GM04504 (cell line): ENCODE results near the gene BPIFB6.

Experiments
- DNase-seq: peaks from one replicate; pipeline ENCODE4 v3.0.0-alpha.2; 2012; ENCODE audit warnings: low read depth

The BPIFB6 gene

GRCh38 chr20:33091693-33092092 lies 60.2 kb downstream of the BPIFB6 start:
- no peak for DNase-seq

GRCh38 chr20:33092361-33092760 lies 60.9 kb downstream of the BPIFB6 start:
- no peak for DNase-seq

GRCh38 chr20:33093074-33093473 lies 61.6 kb downstream of the BPIFB6 start:
- no peak for DNase-seq

GRCh38 chr20:33093582-33093981 lies 62.1 kb downstream of the BPIFB6 start:
- DNase-seq: no peak
